Measurements from ENCODE around the gene HERPUD1. TPM values are rescaled to one million over a fixed set of nuclear protein-coding genes. Genes with fewer than 3 reads are reported as not detected.
"Not testable (repeated sequence)": the region's sequence is repeated elsewhere in the genome, so short reads cannot be mapped to it uniquely, and the experiment has no call there.

HERPUD1 gene
- polyA plus RNA-seq, 5 donors, result 95.7 to 124 (median 104) TPM

- no peak for DNase-seq
Observed at GRCh38 chr16:56980201-56980535, 48.2 kb downstream of the HERPUD1 start.

- DNase-seq, result no peak
Observed at GRCh38 chr16:56980792-56981724, 49.1 kb downstream of the HERPUD1 start.

GRCh38 chr16:56981729-56982271, 49.9 kb downstream of the HERPUD1 start:
- DNase-seq, result no peak

- DNase-seq, result no peak
Observed at GRCh38 chr16:56982695-56983094, 50.8 kb downstream of the HERPUD1 start.

- DNase-seq, result no peak
Observed at GRCh38 chr16:56983211-56983751, 51.3 kb downstream of the HERPUD1 start.

GRCh38 chr16:56984639-56985038, 52.7 kb downstream of the HERPUD1 start:
- DNase-seq, result no peak

GRCh38 chr16:56985288-56985961, 53.5 kb downstream of the HERPUD1 start:
- DNase-seq, result no peak

GRCh38 chr16:56985962-56986360, 54.0 kb downstream of the HERPUD1 start:
- DNase-seq, result no peak

- no peak for DNase-seq
Observed at GRCh38 chr16:56986361-56986760, 54.4 kb downstream of the HERPUD1 start.

GRCh38 chr16:56986908-56987307, 55.0 kb downstream of the HERPUD1 start:
- DNase-seq, result not testable (repeated sequence)

- DNase-seq, result no peak
Observed at GRCh38 chr16:56987692-56988091, 55.8 kb downstream of the HERPUD1 start.

GRCh38 chr16:56988161-56988947, 56.4 kb downstream of the HERPUD1 start:
- DNase-seq, result no peak

GRCh38 chr16:56988948-56989945, 57.3 kb downstream of the HERPUD1 start, which contains the start of gene NLRC5:
Gene NLRC5, plus strand, starts transcription at chr16:56989557. Its CDS starts 31,156 bp downstream, at chr16:57020713.
- peak; percentile 74 for DNase-seq

- DNase-seq, result no peak
Observed at GRCh38 chr16:56989988-56990387, 58.0 kb downstream of the HERPUD1 start.

GRCh38 chr16:56990407-56991286, 58.7 kb downstream of the HERPUD1 start:
- DNase-seq, result no peak

GRCh38 chr16:56992431-56992830, 60.5 kb downstream of the HERPUD1 start:
- DNase-seq, result not testable (repeated sequence)

- no peak for DNase-seq
Observed at GRCh38 chr16:56993204-56993603, 61.3 kb downstream of the HERPUD1 start.

- DNase-seq, result no peak
Observed at GRCh38 chr16:56994311-56994710, 62.4 kb downstream of the HERPUD1 start.

Data from right lung (tissue), 5 donors.